HepG2 (cell line): ENCODE data around the gene PTEN. TPM values are rescaled to one million over a fixed set of nuclear protein-coding genes. Genes with fewer than 3 reads are reported as not detected.
A peak's percentile ranks its signal among the peaks of the same experiment; 100 is the strongest.

ENCODE experiments used
- ATAC-seq: fragments of 200-7000 bp; cut with Tn5 transposase; 3 replicates; pipeline ENCODE4 v1.9.1; 2020; ENCODE audit warnings: mild to moderate bottlenecking, moderate library complexity
- BruUV-seq: library from RNA; stranded (reverse); fragments of 400-500 nt; replicated peaks from 2 replicates; lab custom pipeline; 2021; lab: Mats Ljungman, UMichigan
- CTCF ChIA-PET: fragments of 300-600 bp; formaldehyde crosslinking; extraction: SDS; loops from one replicate; lab custom pipeline; 2021; ENCODE audit warnings: low total read pairs, inconsistent platforms, low intra/inter-chr PET ratio; lab: Yijun Ruan, JAX
- POLR2A ChIA-PET: fragments of 350-600 bp; sonication (Branson Sonifier 250); formaldehyde crosslinking; loops from one replicate; lab custom pipeline; 2020; ENCODE audit warnings: antibody characterized with exemption, inconsistent platforms; lab: Yijun Ruan, JAX
- DNase-seq: peaks from one replicate; pipeline ENCODE4 v3.0.0-alpha.2; 2015; ENCODE audit warnings: low spot score
- FAIRE-seq: peaks from 3 replicates; lab custom pipeline; 2011; peaks lifted over from hg19 to GRCh38; lab: Jason Lieb, UNC
- H2AFZ ChIP-seq: one replicate; pipeline ENCODE4 v1.6.1; 2011; ENCODE audit warnings: low read length, inconsistent platforms
- H3K27ac ChIP-seq: fragments of 300-600 bp; 3 replicates; pipeline ENCODE4 v1.8.0; 2011; ENCODE audit warnings: mixed run types, mild to moderate bottlenecking, mixed read lengths, low read length, inconsistent platforms; ENCODE audit not compliant: insufficient read depth; ENCODE audit errors: extremely low read length
- H3K27me3 ChIP-seq, 2 experiments: fragments of 200-600 bp in 1 of 2; 2 replicates in 1 of 2; 3 replicates in 1 of 2; pipeline versions ENCODE4 v1.6.0 to v1.8.0; 2011; ENCODE audit warnings: low read length in 2 of 2, mild to moderate bottlenecking in 2 of 2, moderate library complexity in 2 of 2, inconsistent platforms in 1 of 2; ENCODE audit not compliant: insufficient read depth in 2 of 2, control insufficient read depth in 1 of 2
- H3K36me3 ChIP-seq, 2 experiments: fragments of 200-600 bp in 1 of 2; replicated peaks in 1 of 2; 2 replicates in 1 of 2; 3 replicates in 1 of 2; pipeline versions ENCODE4 v1.5.1 to v1.8.0; 2011; ENCODE audit warnings: low read length in 2 of 2, inconsistent platforms in 1 of 2; ENCODE audit not compliant: insufficient read depth in 2 of 2, control insufficient read depth in 1 of 2
- H3K4me1 ChIP-seq: 2 replicates; pipeline ENCODE4 v1.5.1; 2012; ENCODE audit warnings: low read length, inconsistent platforms; ENCODE audit not compliant: insufficient read depth
- H3K4me2 ChIP-seq: 2 replicates; pipeline ENCODE4 v1.6.0; 2011; ENCODE audit warnings: low read depth, low read length, inconsistent platforms
- H3K4me3 ChIP-seq, 3 experiments: fragments of 200-600 bp in 1 of 3; sonication (generic), shearing (Covaris generic) in 1 of 3; replicated peaks in 1 of 3; 2 replicates each; pipeline ENCODE4 v1.5.1; 2011 to 2016; ENCODE audit warnings: low read length in 3 of 3, inconsistent platforms in 2 of 3, low read depth in 2 of 3, mild to moderate bottlenecking in 2 of 3, control low read depth in 1 of 3, mixed read lengths in 1 of 3; ENCODE audit not compliant: insufficient read depth in 1 of 3
- H3K79me2 ChIP-seq: one replicate; pipeline ENCODE4 v1.6.1; 2011; ENCODE audit warnings: low read length, inconsistent platforms; ENCODE audit not compliant: insufficient read depth
- H3K9ac ChIP-seq: 2 replicates; pipeline ENCODE4 v1.6.0; 2011; ENCODE audit warnings: mild to moderate bottlenecking, low read depth, low read length, inconsistent platforms; ENCODE audit not compliant: insufficient read depth
- H3K9me3 ChIP-seq: 2 replicates; pipeline ENCODE4 v1.5.1; 2012; ENCODE audit warnings: mild to moderate bottlenecking, low read length
- H4K20me1 ChIP-seq: 2 replicates; pipeline ENCODE4 v1.6.0; 2011; ENCODE audit warnings: inconsistent platforms, mild to moderate bottlenecking, low read length, moderate library complexity; ENCODE audit not compliant: insufficient read depth
- AKAP8 ChIP-seq: sonication (generic); formaldehyde crosslinking; IDR thresholded peaks from 2 replicates; pipeline ENCODE4 v1.5.1; 2020; ENCODE audit warnings: mild to moderate bottlenecking, missing genetic modification reagents
- ATF7 ChIP-seq, 2 experiments: fragments of 450-650 bp in 1 of 2; sonication (generic) in 1 of 2; formaldehyde crosslinking in 1 of 2; IDR thresholded peaks; 2 replicates each; pipeline versions ENCODE4 v1.4.0 to v1.6.1; 2016 to 2020; ENCODE audit warnings: antibody characterized with exemption in 1 of 2, mild to moderate bottlenecking in 1 of 2, missing genetic modification reagents in 1 of 2
- ELF4 ChIP-seq: sonication (generic); formaldehyde crosslinking; IDR thresholded peaks from 2 replicates; pipeline ENCODE4 v1.5.0; 2020; ENCODE audit warnings: missing genetic modification reagents, mild to moderate bottlenecking, moderate library complexity, borderline replicate concordance
- IKZF4 ChIP-seq: sonication (generic); formaldehyde crosslinking; IDR thresholded peaks from 2 replicates; pipeline ENCODE4 v1.5.1; 2020; ENCODE audit warnings: borderline replicate concordance, mild to moderate bottlenecking, low read depth, missing genetic modification reagents; ENCODE audit errors: not compliant biosample characterization
- MAF1 ChIP-seq: sonication (generic); formaldehyde crosslinking; IDR thresholded peaks from 2 replicates; pipeline ENCODE4 v1.5.0; 2020; ENCODE audit warnings: missing genetic modification reagents, borderline replicate concordance
- MAFF ChIP-seq: IDR thresholded peaks from 2 replicates; pipeline ENCODE4 v1.6.1; 2011; ENCODE audit warnings: low read depth, low read length, improper control_type of control experiment
- MBD4 ChIP-seq: IDR thresholded peaks from 2 replicates; pipeline ENCODE4 v1.6.1; 2012; ENCODE audit warnings: low read length, inconsistent platforms, borderline replicate concordance
- MXD4 ChIP-seq: IDR thresholded peaks from 2 replicates; pipeline ENCODE4 v1.6.1; 2016; ENCODE audit warnings: mild to moderate bottlenecking, missing biosample characterization, missing genetic modification reagents
- RXRB ChIP-seq: IDR thresholded peaks from 2 replicates; pipeline ENCODE4 v1.6.1; 2016; ENCODE audit warnings: borderline replicate concordance, missing genetic modification reagents, missing compliant biosample characterization
- SIX4 ChIP-seq: sonication (generic); formaldehyde crosslinking; IDR thresholded peaks from 2 replicates; pipeline ENCODE4 v1.4.0; 2020; ENCODE audit warnings: missing genetic modification reagents
- SMC3 ChIP-seq: IDR thresholded peaks from 2 replicates; pipeline ENCODE4 v1.6.1; 2011; ENCODE audit warnings: low read length, improper control_type of control experiment
- TBL1XR1 ChIP-seq: fragments of 150-350 bp; IDR thresholded peaks from 2 replicates; pipeline ENCODE4 v1.6.1; 2014; ENCODE audit warnings: borderline replicate concordance, low read length; ENCODE audit not compliant: partially characterized antibody
- TEAD3 ChIP-seq: optimal IDR thresholded peaks from 2 replicates; pipeline ENCODE3; 2016; ENCODE audit warnings: borderline replicate concordance
- THAP11 ChIP-seq: IDR thresholded peaks from 2 replicates; pipeline ENCODE4 v1.6.1; 2016; ENCODE audit warnings: missing biosample characterization, missing genetic modification reagents
- ZNF414 ChIP-seq: sonication (generic); formaldehyde crosslinking; IDR thresholded peaks from 2 replicates; pipeline ENCODE4 v1.5.0; 2020; ENCODE audit warnings: missing genetic modification reagents
- ZNF558 ChIP-seq: sonication (generic); formaldehyde crosslinking; IDR thresholded peaks from 2 replicates; pipeline ENCODE4 v1.9.0; 2022; ENCODE audit warnings: mild to moderate bottlenecking, missing genetic modification reagents, borderline replicate concordance
- ZNF615 ChIP-seq: sonication (generic); formaldehyde crosslinking; IDR thresholded peaks from 2 replicates; pipeline ENCODE4 v1.5.0; 2020; ENCODE audit warnings: mild to moderate bottlenecking, missing genetic modification reagents, borderline replicate concordance
- ZNF720 ChIP-seq: sonication (generic); formaldehyde crosslinking; IDR thresholded peaks from 2 replicates; pipeline ENCODE4 v1.4.0; 2020; ENCODE audit warnings: missing genetic modification reagents
- WGBS: methylation state at CpG from one replicate; pipeline ENCODE4 v1.1.6; 2017; ENCODE audit warnings: low lambda C conversion rate; 5-methylcytosine and 5-hydroxymethylcytosine counted together
- in situ Hi-C: cut with HindIII; loops from 2 replicates; pipeline ENCODE4 v1.10.0; 2017; ENCODE audit warnings: low pct_unique_long_range_greater_than_20kb; ENCODE audit not compliant: extremely low pct_ligation_motif_present
- intact Hi-C: fragments of 100-400 bp; cut with micrococcal nuclease; formaldehyde crosslinking; loops from one replicate; pipeline ENCODE4 v1.10.0; 2022; ENCODE audit not compliant: unreplicated experiment
- polyA plus RNA-seq, 8 experiments: library from polyadenylated mRNA; depleted of rRNA in 3 of 8; stranded (reverse) in 7 of 8; unstranded in 1 of 8; fragments of >200 nt; fragmentation: Illumina TruSeq in 4 of 8; extraction: Trizol in 4 of 8; gene quantifications; 2 replicates each; pipeline versions ENCODE4 v1.2.1 to v1.2.3, GENCODE V29; 2011 to 2016; ENCODE audit warnings: low read depth in 4 of 8, missing spikeins in 1 of 8, mixed read lengths in 1 of 8; ENCODE audit not compliant: insufficient read depth in 1 of 8
- total RNA-seq, 5 experiments: library from RNA; depleted of rRNA; stranded (reverse); fragments of >200 nt; fragmentation: Illumina TruSeq; extraction: Trizol; gene quantifications; 2 replicates each; pipeline ENCODE4 v1.2.3, GENCODE V29; 2016; ENCODE audit warnings: low read depth in 1 of 5
- TF ChIP-seq, protein P1 (sequence below): IDR thresholded peaks from 2 replicates; pipeline ENCODE4 v1.6.1; 2016; ENCODE audit warnings: low read depth, borderline replicate concordance
- TF ChIP-seq, protein P2 (sequence below): IDR thresholded peaks from 2 replicates; pipeline ENCODE4 v1.6.1; 2016
- TF ChIP-seq, protein P3 (sequence below): sonication (generic); formaldehyde crosslinking; IDR thresholded peaks from 2 replicates; pipeline ENCODE4 v1.5.0; 2020; ENCODE audit warnings: mild to moderate bottlenecking, missing genetic modification reagents

PTEN gene
- total and polyA plus RNA-seq, 2 of the 13 experiments (the other 11 are each of a cell fraction or from before 2014, with no cell fraction given): 30.3 to 61.3 TPM

DNA sequence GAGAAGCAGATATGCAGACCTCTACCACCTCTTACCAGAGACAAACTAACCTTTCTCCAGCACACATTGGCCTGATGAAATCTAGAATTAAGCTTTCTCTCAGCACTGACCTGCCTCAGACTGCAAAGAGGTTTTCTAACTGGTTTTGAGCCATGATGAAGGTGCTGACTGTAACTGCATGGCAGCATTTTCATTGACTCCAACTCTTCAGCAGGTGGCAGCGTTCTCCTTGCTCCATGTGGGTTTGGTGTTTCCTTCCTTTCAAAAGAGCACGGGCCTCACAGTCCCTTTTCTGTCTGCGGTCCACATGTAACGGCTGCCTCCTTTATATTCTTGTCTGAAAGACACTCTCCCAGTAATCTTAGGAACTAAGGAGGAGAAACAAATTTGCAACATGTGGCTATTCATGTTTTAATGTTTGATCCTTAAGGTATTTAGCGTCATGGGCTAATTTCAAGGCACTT lies 12.7 kb upstream of the PTEN start:
- no TSS peak for BruUV-seq
- DNase-seq (peak; percentile 67), ATAC-seq (peak; percentile 96), FAIRE-seq (peak; percentile 63)
- H3K9ac ChIP-seq: no peak overlapping the region
- H3K27ac ChIP-seq: no peak overlapping the region
- H3K4me1 ChIP-seq: peaks cover 12% of the 10 kb centered on the region
- intact Hi-C loops (loop anchor here (1.0 kb wide), 2 partner anchors 539 to 703 kb away; no protein-coding TSS in a partner anchor), in situ Hi-C loops (loop anchor here (10.0 kb wide), 1 partner anchor 704 kb away; no protein-coding TSS in a partner anchor)
- no peaks in the 10 kb centered on the region for H4K20me1 ChIP-seq
- 45% methylated on average over 4 of the region's 5 CpGs for WGBS
- CTCF ChIA-PET: interaction anchor here (0.9 to 2.1 kb wide), 2 partner anchors 264 to 538 kb away, joined by 3 to 15 read pairs; no protein-coding TSS in a partner anchor
- no peaks in the 10 kb centered on the region for H3K36me3 ChIP-seq
- H3K4me2 ChIP-seq: peak overlapping the region; percentile 16; the same call in 1 of the 2 replicates
- no peaks in the 10 kb centered on the region for H3K27me3 ChIP-seq
- no peaks in the 10 kb centered on the region for H3K9me3 ChIP-seq
- POLR2A ChIA-PET: no interaction called here
- H2AFZ ChIP-seq: peak overlapping the region; percentile 20
- no peak overlapping the region for H3K4me3 ChIP-seq
- H3K79me2 ChIP-seq: no peaks in the 10 kb centered on the region
- TF ChIP-seq SMC3 (peak; percentile 73; the same call in 1 of the 2 replicates), MBD4 (no peak), SIX4 (CRISPR knock-in tag) (no peak), ZNF414 (CRISPR knock-in tag) (no peak), MXD4 (CRISPR knock-in tag) (no peak), IKZF4 (CRISPR knock-in tag) (no peak), THAP11 (CRISPR knock-in tag) (0 out of 2 replicates have a peak, but pooled peaks have one; percentile 22), ELF4 (no peak), AKAP8 (no peak), ZNF558 (no peak), ZNF720 (no peak), MAF1 (CRISPR knock-in tag) (no peak), MAFF (peak; percentile 31; the same call in 1 of the 2 replicates), RXRB (CRISPR knock-in tag) (0 out of 2 replicates have a peak, but pooled peaks have one; percentile 16), ZNF615 (CRISPR knock-in tag) (no peak), TEAD3 (CRISPR knock-in tag) (peak; percentile 24), ATF7 (IDR thresholded peaks at IDR 0.05) (no peak), ATF7 (CRISPR knock-in tag; IDR thresholded peaks at IDR 0.05) (no peak), TBL1XR1 (no peak)
- TF ChIP-seq, protein P1, sequence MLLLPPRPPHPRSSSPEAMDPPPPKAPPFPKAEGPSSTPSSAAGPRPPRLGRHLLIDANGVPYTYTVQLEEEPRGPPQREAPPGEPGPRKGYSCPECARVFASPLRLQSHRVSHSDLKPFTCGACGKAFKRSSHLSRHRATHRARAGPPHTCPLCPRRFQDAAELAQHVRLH (CRISPR knock-in tag): no peak
- TF ChIP-seq, protein P2, sequence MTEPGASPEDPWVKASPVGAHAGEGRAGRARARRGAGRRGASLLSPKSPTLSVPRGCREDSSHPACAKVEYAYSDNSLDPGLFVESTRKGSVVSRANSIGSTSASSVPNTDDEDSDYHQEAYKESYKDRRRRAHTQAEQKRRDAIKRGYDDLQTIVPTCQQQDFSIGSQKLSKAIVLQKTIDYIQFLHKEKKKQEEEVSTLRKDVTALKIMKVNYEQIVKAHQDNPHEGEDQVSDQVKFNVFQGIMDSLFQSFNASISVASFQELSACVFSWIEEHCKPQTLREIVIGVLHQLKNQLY: no peak
- TF ChIP-seq, protein P3, sequence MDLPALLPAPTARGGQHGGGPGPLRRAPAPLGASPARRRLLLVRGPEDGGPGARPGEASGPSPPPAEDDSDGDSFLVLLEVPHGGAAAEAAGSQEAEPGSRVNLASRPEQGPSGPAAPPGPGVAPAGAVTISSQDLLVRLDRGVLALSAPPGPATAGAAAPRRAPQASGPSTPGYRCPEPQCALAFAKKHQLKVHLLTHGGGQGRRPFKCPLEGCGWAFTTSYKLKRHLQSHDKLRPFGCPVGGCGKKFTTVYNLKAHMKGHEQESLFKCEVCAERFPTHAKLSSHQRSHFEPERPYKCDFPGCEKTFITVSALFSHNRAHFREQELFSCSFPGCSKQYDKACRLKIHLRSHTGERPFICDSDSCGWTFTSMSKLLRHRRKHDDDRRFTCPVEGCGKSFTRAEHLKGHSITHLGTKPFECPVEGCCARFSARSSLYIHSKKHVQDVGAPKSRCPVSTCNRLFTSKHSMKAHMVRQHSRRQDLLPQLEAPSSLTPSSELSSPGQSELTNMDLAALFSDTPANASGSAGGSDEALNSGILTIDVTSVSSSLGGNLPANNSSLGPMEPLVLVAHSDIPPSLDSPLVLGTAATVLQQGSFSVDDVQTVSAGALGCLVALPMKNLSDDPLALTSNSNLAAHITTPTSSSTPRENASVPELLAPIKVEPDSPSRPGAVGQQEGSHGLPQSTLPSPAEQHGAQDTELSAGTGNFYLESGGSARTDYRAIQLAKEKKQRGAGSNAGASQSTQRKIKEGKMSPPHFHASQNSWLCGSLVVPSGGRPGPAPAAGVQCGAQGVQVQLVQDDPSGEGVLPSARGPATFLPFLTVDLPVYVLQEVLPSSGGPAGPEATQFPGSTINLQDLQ (CRISPR knock-in tag): no peak
